DND-41 (cell line): ENCODE data around the gene DGUOK.

Source experiments
- ATAC-seq: fragments of 200-7000 bp; cut with Tn5 transposase; 3 replicates; pipeline ENCODE4 v1.9.1; 2021; ENCODE audit warnings: low read depth; ENCODE audit not compliant: insufficient read depth
- DNase-seq: peaks from one replicate; pipeline ENCODE4 v3.0.0-alpha.2; 2020
- H2AFZ ChIP-seq: 2 replicates; pipeline ENCODE4 v1.6.0; 2012; ENCODE audit warnings: low read depth, low read length
- H3K27ac ChIP-seq: 2 replicates; pipeline ENCODE4 v1.5.1; 2012; ENCODE audit warnings: low read length, inconsistent platforms
- H3K27me3 ChIP-seq: fragments of 200-600 bp; sonication (generic); 2 replicates; pipeline ENCODE4 v1.6.0; 2012; ENCODE audit warnings: low read length, mild to moderate bottlenecking, inconsistent platforms; ENCODE audit not compliant: insufficient read depth, poor library complexity
- H3K36me3 ChIP-seq: 2 replicates; pipeline ENCODE4 v1.5.1; 2012; ENCODE audit warnings: low read length, inconsistent platforms; ENCODE audit not compliant: insufficient read depth
- H3K4me1 ChIP-seq: 2 replicates; pipeline ENCODE4 v1.5.1; 2012; ENCODE audit warnings: mild to moderate bottlenecking, low read length; ENCODE audit not compliant: insufficient read depth
- H3K4me2 ChIP-seq: 2 replicates; pipeline ENCODE4 v1.6.0; 2012; ENCODE audit warnings: mild to moderate bottlenecking, moderate library complexity, low read length, inconsistent platforms; ENCODE audit not compliant: insufficient read depth
- H3K4me3 ChIP-seq, 2 experiments: fragments of 200-600 bp in 1 of 2; shearing (Covaris generic) in 1 of 2; 2 replicates each; pipeline ENCODE4 v1.5.1; 2012 to 2016; ENCODE audit warnings: inconsistent platforms in 2 of 2, low read length in 2 of 2, mild to moderate bottlenecking in 2 of 2, low read depth in 1 of 2, moderate library complexity in 1 of 2
- H3K79me2 ChIP-seq: 2 replicates; pipeline ENCODE4 v1.6.0; 2012; ENCODE audit warnings: low read length, inconsistent platforms; ENCODE audit not compliant: insufficient read depth
- H3K9ac ChIP-seq: 2 replicates; pipeline ENCODE4 v1.6.0; 2012; ENCODE audit warnings: low read depth, mild to moderate bottlenecking, inconsistent platforms, low read length, moderate library complexity
- H3K9me3 ChIP-seq: 2 replicates; pipeline ENCODE4 v1.5.1; 2012; ENCODE audit warnings: low read length, moderate library complexity, mild to moderate bottlenecking, inconsistent platforms; ENCODE audit not compliant: insufficient read depth, severe bottlenecking
- H4K20me1 ChIP-seq: 2 replicates; pipeline ENCODE4 v1.6.0; 2012; ENCODE audit warnings: low read length; ENCODE audit not compliant: insufficient read depth
- CTCF ChIP-seq: IDR thresholded peaks from 2 replicates; pipeline ENCODE4 v1.5.1; 2012; ENCODE audit warnings: borderline replicate concordance, low read length, moderate library complexity, mild to moderate bottlenecking; ENCODE audit not compliant: poor library complexity, severe bottlenecking; ENCODE audit errors: extremely low read depth
- EZH2 ChIP-seq: IDR thresholded peaks from 3 replicates; pipeline ENCODE4 v1.6.1; 2012; ENCODE audit warnings: borderline replicate concordance, low read depth, mild to moderate bottlenecking, moderate library complexity, low read length, inconsistent platforms; ENCODE audit not compliant: severe bottlenecking

DGUOK gene

GRCh38 chr2:73933194-73933593, 6.5 kb downstream of the DGUOK start:
- H2AFZ ChIP-seq: no peak overlapping the region
- peaks cover 30% of the 10 kb centered on the region for H3K4me1 ChIP-seq
- TF ChIP-seq EZH2: no peak
- TF ChIP-seq CTCF: no peak
- H3K4me2 ChIP-seq: no peak overlapping the region
- H3K9ac ChIP-seq: no peak overlapping the region
- DNase-seq (no peak), ATAC-seq (no peak)
- peaks cover 98% of the 10 kb centered on the region for H3K79me2 ChIP-seq
- no peak overlapping the region for H3K4me3 ChIP-seq
- H3K27me3 ChIP-seq: no peaks in the 10 kb centered on the region
- H3K27ac ChIP-seq: no peak overlapping the region
- no peaks in the 10 kb centered on the region for H3K9me3 ChIP-seq
- peaks cover 60% of the 10 kb centered on the region for H3K36me3 ChIP-seq
- peaks cover 69% of the 10 kb centered on the region for H4K20me1 ChIP-seq

- DNase-seq (no peak), ATAC-seq (no peak)
- Histone ChIP-seq H4K20me1 (peaks cover 77% of the 10 kb centered on the region), H3K4me3 (no peak overlapping the region), H3K27me3 (no peaks in the 10 kb centered on the region), H3K9me3 (no peaks in the 10 kb centered on the region), H3K36me3 (peaks cover 77% of the 10 kb centered on the region), H3K9ac (no peak overlapping the region), H3K4me2 (no peak overlapping the region), H3K27ac (no peak overlapping the region), H3K79me2 (peaks cover 98% of the 10 kb centered on the region), H2AFZ (no peak overlapping the region), H3K4me1 (peaks cover 7% of the 10 kb centered on the region; the same call in 1 of the 2 replicates)
- TF ChIP-seq CTCF: no peak
Measured at GRCh38 chr2:73935641-73936040, 9.0 kb downstream of the DGUOK start.

- peaks cover 99% of the 10 kb centered on the region for H3K79me2 ChIP-seq
- no peak overlapping the region for H3K4me2 ChIP-seq
- H3K27ac ChIP-seq: no peak overlapping the region
- TF ChIP-seq CTCF (no peak), EZH2 (no peak)
- H2AFZ ChIP-seq: no peak overlapping the region
- no peaks in the 10 kb centered on the region for H3K4me1 ChIP-seq
- H3K9me3 ChIP-seq: no peaks in the 10 kb centered on the region
- no peaks in the 10 kb centered on the region for H3K27me3 ChIP-seq
- no peak overlapping the region for H3K9ac ChIP-seq
- H4K20me1 ChIP-seq: peaks cover 70% of the 10 kb centered on the region
- ATAC-seq (no peak), DNase-seq (no peak)
- H3K36me3 ChIP-seq: peaks cover 75% of the 10 kb centered on the region
- no peak overlapping the region for H3K4me3 ChIP-seq
Measured at GRCh38 chr2:73937103-73937885, 10.6 kb downstream of the DGUOK start.
